GM12865 (cell line): ENCODE measurements around the gene FUOM.

Experiments used
- DNase-seq: peaks from one replicate; pipeline ENCODE4 v3.0.0; 2010; ENCODE audit warnings: low read depth
- H3K4me3 ChIP-seq: 2 replicates; pipeline ENCODE4 v1.5.1; 2011; ENCODE audit warnings: mild to moderate bottlenecking, low read depth, low read length, control low read depth
- CTCF ChIP-seq: IDR thresholded peaks from 2 replicates; pipeline ENCODE4 v1.5.1; 2011; ENCODE audit warnings: low read length, control low read depth, low read depth, inconsistent platforms; ENCODE audit not compliant: insufficient read depth; ENCODE audit errors: missing control alignments

The FUOM gene

GRCh38 chr10:133359554-133359971, 1.7 kb upstream of the FUOM start:
- no peak for TF ChIP-seq CTCF
- no peak overlapping the region for H3K4me3 ChIP-seq
- DNase-seq: no peak

GRCh38 chr10:133358925-133359310, 1.1 kb upstream of the FUOM start:
- H3K4me3 ChIP-seq: no peak overlapping the region
- no peak for DNase-seq
- no peak for TF ChIP-seq CTCF

DNA sequence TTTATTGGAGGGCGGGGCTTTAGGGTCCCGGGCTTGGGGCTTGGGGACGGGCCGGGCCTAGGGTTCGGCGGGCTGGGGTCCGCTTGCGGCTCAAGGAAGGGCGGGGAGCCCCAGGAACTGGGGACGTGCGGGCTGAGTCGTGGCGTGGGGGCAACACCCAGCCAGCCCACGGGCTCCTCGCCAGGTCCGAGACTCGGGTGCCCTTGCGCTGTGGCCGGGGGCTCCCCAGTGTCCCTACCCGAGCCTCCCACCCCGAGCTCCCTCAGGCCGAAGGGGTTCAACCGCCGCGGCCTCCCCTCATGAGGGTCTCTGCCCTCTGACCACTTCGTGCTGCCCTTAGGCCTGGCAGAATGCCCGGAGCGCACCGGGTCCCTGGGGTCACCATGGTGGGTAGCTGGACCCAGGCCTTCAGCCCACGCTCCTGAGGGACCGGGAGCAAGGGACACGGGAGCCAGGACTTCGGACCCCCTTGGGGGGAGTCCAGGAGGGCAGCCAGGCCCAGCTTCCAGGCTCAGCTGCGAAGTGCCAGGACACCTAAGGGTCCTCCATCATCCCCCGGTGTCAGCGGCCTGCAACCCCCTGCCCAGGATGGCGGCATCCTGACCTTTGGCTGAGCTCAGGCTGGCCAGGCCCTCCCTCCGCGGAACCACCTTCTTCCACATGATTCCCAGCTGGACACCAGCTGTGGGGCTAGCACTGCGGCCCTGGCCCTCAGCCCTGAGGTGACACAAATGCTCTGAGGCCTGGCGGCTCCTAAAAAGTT, 524 bp upstream of the FUOM start:
- TF ChIP-seq CTCF: no peak
- no peak overlapping the region for H3K4me3 ChIP-seq
- DNase-seq: no peak

- no peak for TF ChIP-seq CTCF
- no peak for DNase-seq
- H3K4me3 ChIP-seq: peak overlapping the region; percentile 74
Observed at GRCh38 chr10:133356549-133357284, 1.1 kb downstream of the FUOM start.

DNA sequence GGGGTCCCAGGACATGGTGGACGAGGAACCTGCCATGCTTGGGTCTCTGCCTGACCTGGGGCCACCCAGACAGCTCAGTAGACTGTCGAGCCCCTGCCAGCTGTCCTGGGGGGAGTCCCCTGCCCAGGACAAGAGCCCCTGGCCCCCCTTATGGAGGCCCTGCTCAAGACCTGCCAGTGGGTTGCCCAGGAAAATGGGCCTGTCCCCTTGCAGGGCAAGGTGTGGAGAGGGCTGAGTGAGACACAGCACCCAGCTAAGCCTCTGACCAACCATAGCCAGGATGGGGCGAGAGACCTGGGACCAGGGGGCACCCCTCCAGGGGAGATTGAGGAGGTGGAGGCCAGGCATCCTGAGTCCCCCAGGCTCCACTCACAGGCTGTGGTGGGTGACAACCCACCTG, 1.8 kb downstream of the FUOM start:
- no peak for TF ChIP-seq CTCF
- no peak for DNase-seq
- H3K4me3 ChIP-seq: no peak overlapping the region

DNA sequence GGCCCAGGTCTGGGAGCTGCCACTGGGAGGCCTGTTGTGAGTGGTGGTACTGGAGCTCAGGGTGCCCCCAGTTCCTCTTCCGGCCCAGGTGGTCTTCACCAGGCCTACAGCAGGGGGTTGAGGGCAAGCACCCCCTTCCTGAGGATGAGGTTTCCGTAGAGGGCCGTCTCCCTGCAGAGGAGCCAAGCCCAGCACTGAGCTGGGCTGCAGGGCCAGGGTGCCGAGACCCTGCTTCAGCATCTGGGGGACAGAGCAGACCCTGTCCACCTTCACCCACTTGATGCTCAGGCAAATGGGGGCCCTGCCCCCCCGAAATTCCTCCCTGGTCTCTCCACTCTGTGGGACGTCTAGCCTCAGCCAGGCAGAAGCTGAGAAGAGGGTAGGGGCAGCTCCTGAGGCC, 2.6 kb downstream of the FUOM start:
- H3K4me3 ChIP-seq: no peak overlapping the region
- TF ChIP-seq CTCF: no peak
- no peak for DNase-seq
